Activated CD8-positive, alpha-beta memory T cell treated with anti-CD3 and anti-CD28 coated beads, Interleukin-2, amount 10 ng/mL, durations not matched to agents 7 days and 5 days (primary cell): Measurements from ENCODE around the gene TMEM87A. TPM values are rescaled to one million over a fixed set of nuclear protein-coding genes. Genes with fewer than 3 reads are reported as not detected.

Experiments
- ATAC-seq: fragments of 150-1000 bp; cut with Tn5 transposase; one replicate; pipeline ENCODE4 v1.10.0; 2021; ENCODE audit warnings: moderate library complexity
- CTCF ChIA-PET: fragments of 350-600 bp; sonication (Branson Sonifier 250); formaldehyde crosslinking; loops from one replicate; lab custom pipeline; 2021; ENCODE audit warnings: antibody characterized with exemption; lab: Charles Lee
- DNase-seq: peaks from one replicate; pipeline ENCODE4 v3.0.0-alpha.2; 2020
- H3K27ac Mint-ChIP-seq: one replicate; pipeline ENCODE4 v1.8.0; 2021; ENCODE audit warnings: mild to moderate bottlenecking, mixed read lengths
- H3K27me3 Mint-ChIP-seq: one replicate; pipeline ENCODE4 v1.8.0; 2021; ENCODE audit warnings: mixed read lengths
- H3K36me3 Mint-ChIP-seq: one replicate; pipeline ENCODE4 v1.8.0; 2021; ENCODE audit warnings: mild to moderate bottlenecking, mixed read lengths
- H3K4me1 Mint-ChIP-seq: one replicate; pipeline ENCODE4 v1.8.0; 2021; ENCODE audit warnings: mixed read lengths
- H3K4me3 Mint-ChIP-seq: one replicate; pipeline ENCODE4 v1.8.0; 2021; ENCODE audit warnings: mild to moderate bottlenecking, moderate library complexity, mixed read lengths
- H3K9me3 Mint-ChIP-seq: one replicate; pipeline ENCODE4 v1.8.0; 2022; ENCODE audit warnings: low read depth, mixed read lengths
- total RNA-seq, 2 experiments: library from RNA; stranded (reverse); gene quantifications; one replicate each; pipeline ENCODE4 v1.2.3, GENCODE V29; 2021

Gene TMEM87A
- total RNA-seq, 2 experiments from 2014 or later = 30.7 to 36.1 TPM

GRCh38 chr15:42210696-42211095 is 62.5 kb downstream of the TMEM87A start:
- Mint-ChIP-seq H3K27me3 (no peaks in the 10 kb centered on the region), H3K4me1 (peaks cover 30% of the 10 kb centered on the region), H3K4me3 (no peak overlapping the region), H3K27ac (no peak overlapping the region), H3K9me3 (no peaks in the 10 kb centered on the region), H3K36me3 (peaks cover 22% of the 10 kb centered on the region)
- no peak for DNase-seq
- CTCF ChIA-PET = no interaction called here
- no peak for ATAC-seq

DNA sequence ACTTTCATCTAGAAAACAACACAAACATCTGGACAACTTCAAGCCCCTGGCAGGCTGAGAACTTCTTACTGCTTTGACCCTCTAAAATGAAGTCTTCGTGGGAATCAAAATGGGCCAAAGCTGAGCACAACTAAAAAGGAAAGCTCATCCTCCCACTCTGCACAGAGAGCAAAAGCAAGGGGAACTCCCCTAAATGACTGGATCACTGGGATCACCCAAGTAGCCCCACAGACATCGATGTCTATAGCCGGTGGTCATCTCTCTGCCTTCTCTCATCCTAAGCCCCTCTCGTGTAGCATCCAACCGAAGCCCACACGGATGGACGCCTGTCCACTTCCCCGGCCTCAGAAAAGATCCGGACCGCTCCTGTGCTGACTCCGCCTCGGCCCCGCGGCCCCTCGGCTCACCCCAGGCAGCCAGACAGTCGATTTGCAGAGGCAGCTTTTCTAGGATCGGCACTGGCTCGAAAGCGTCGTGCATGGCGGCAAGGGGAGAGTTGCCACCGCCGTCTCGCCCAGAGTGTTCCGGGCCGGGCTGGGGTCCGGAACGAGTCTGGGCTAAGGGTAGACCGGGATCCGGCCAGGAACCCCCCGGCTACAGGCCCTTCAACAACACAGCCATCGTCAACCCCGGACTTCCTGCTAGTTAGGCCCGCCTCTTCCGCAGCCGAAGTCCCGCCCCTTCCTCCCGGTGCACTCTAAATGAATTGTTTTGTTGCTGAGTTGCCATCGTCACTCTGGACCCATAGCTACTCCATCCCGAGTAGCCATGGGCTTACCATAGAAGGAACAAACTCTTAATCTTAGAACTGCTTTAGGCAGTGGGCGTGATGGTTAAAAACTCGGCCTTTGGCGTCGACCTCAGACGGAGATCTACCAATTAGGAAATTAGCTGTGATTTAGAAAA is 65.3 kb downstream of the TMEM87A start, which contains the start of gene VPS39:
VPS39 (minus strand) TSS at position 631 of the 906 bp plus-strand sequence; CDS start at position 480, 151 bp downstream.
- H3K4me1 Mint-ChIP-seq = peaks cover 33% of the 10 kb centered on the region
- H3K4me3 Mint-ChIP-seq = peak within 1 kb of the TSS; percentile 96
- peak; percentile 92 for DNase-seq
- H3K27ac Mint-ChIP-seq = peak within 1 kb of the TSS; percentile 91
- H3K27me3 Mint-ChIP-seq = no peaks in the 10 kb centered on the region
- H3K9me3 Mint-ChIP-seq = no peaks in the 10 kb centered on the region
- H3K36me3 Mint-ChIP-seq = peaks cover 19% of the 10 kb centered on the region
- CTCF ChIA-PET = interaction anchor here (0.9 to 1.4 kb wide), 2 partner anchors 8 to 18 kb away, joined by 3 to 4 read pairs; no protein-coding TSS in a partner anchor
- peak; percentile 99 for ATAC-seq

GRCh38 chr15:42206406-42206805 is 66.8 kb downstream of the TMEM87A start:
- peaks cover 18% of the 10 kb centered on the region for H3K36me3 Mint-ChIP-seq
- ATAC-seq (no peak), DNase-seq (no peak)
- CTCF ChIA-PET = no interaction called here
- no peaks in the 10 kb centered on the region for H3K27me3 Mint-ChIP-seq
- H3K9me3 Mint-ChIP-seq = no peaks in the 10 kb centered on the region
- no peak overlapping the region for H3K27ac Mint-ChIP-seq
- peaks cover 33% of the 10 kb centered on the region for H3K4me1 Mint-ChIP-seq
- peak overlapping the region; percentile 96 for H3K4me3 Mint-ChIP-seq

- Mint-ChIP-seq H3K27me3 (no peaks in the 10 kb centered on the region), H3K4me3 (no peak overlapping the region)
- ATAC-seq = no peak
Observed at GRCh38 chr15:42203891-42204290, 69.3 kb downstream of the TMEM87A start.

DNA sequence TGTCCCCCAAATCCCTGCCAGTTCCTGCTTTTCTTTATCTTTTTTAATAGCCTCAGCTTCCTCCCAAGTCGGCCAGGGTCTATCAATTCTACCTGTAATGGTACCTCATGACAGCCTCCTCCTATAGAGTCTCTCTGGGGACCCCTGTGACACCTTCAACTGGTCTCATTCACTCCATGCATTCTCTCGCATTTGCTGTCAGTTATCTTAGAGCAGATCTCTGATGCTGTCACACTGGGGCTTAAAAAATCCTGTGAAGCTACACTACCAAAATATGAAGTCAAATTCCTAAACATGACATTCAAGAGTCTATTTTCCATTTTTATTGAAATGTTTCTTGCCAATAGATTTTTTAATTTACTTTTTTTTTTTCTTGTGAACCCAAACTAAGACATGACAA is 70.6 kb downstream of the TMEM87A start:
- Mint-ChIP-seq H3K9me3 (no peaks in the 10 kb centered on the region), H3K36me3 (peaks cover 12% of the 10 kb centered on the region), H3K4me1 (peaks cover 24% of the 10 kb centered on the region), H3K27ac (no peak overlapping the region), H3K4me3 (no peak overlapping the region), H3K27me3 (no peaks in the 10 kb centered on the region)
- CTCF ChIA-PET = no interaction called here
- DNase-seq (no peak), ATAC-seq (no peak)

More at GRCh38 chr15:42203891-42204290, 69.3 kb downstream of the TMEM87A start:
- H3K9me3 Mint-ChIP-seq = no peaks in the 10 kb centered on the region
- CTCF ChIA-PET = no interaction called here
- no peak overlapping the region for H3K27ac Mint-ChIP-seq
- no peak for DNase-seq
- H3K36me3 Mint-ChIP-seq = peaks cover 9% of the 10 kb centered on the region
- peaks cover 30% of the 10 kb centered on the region for H3K4me1 Mint-ChIP-seq

GRCh38 chr15:42201801-42202200 is 71.4 kb downstream of the TMEM87A start:
- H3K36me3 Mint-ChIP-seq = peaks cover 19% of the 10 kb centered on the region
- H3K4me1 Mint-ChIP-seq = peaks cover 16% of the 10 kb centered on the region
- CTCF ChIA-PET = no interaction called here
- DNase-seq (no peak), ATAC-seq (no peak)
- no peaks in the 10 kb centered on the region for H3K27me3 Mint-ChIP-seq
- no peak overlapping the region for H3K4me3 Mint-ChIP-seq
- no peaks in the 10 kb centered on the region for H3K9me3 Mint-ChIP-seq
- H3K27ac Mint-ChIP-seq = no peak overlapping the region

DNA sequence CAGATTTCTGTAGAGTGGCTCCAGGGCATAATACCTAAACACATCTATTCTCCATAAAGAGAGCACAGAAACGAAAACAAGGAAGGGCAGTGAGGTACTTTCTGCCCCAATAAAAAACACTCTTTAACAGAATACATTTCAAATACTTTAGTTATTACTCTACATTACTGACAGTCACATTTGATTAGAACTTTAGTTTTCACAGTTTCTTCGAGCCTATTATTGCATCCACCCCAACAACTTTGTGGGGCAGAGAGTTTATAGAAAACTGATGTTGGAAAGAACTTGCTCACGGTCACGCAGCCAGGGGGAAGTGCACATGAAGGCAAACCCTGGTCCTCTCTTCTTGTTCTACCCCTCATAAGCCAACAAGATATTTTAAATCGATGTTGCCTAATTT is 74.1 kb downstream of the TMEM87A start:
- no peak for ATAC-seq
- Mint-ChIP-seq H3K9me3 (no peaks in the 10 kb centered on the region), H3K4me3 (no peak overlapping the region), H3K27me3 (no peaks in the 10 kb centered on the region), H3K27ac (no peak overlapping the region), H3K4me1 (peaks cover 3% of the 10 kb centered on the region), H3K36me3 (peaks cover 31% of the 10 kb centered on the region)
- CTCF ChIA-PET = no interaction called here
- no peak for DNase-seq

GRCh38 chr15:42198516-42198915 is 74.7 kb downstream of the TMEM87A start:
- Mint-ChIP-seq H3K9me3 (no peaks in the 10 kb centered on the region), H3K4me1 (peaks cover 4% of the 10 kb centered on the region), H3K27me3 (no peaks in the 10 kb centered on the region), H3K36me3 (peaks cover 28% of the 10 kb centered on the region), H3K27ac (no peak overlapping the region), H3K4me3 (no peak overlapping the region)
- DNase-seq (no peak), ATAC-seq (no peak)
- CTCF ChIA-PET = no interaction called here

DNA sequence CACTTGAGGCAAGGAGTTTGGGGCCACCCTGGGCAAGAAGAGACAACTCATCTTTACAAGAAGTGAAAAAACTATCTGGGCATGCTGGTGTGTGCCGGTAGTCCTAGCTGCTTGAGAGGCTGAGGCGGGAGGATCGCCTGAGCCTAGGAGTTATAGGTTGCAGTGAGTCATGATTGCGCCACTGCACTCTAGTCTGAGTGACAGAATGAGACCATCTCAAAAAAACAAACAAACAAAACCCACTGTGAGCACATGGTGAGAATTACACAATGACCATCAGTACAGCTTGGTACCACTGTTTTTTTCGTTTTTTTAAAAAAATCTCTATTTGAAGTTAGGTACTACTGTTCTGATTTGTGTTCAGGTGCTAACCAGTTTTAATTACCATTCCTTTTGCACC is 78.7 kb downstream of the TMEM87A start:
- Mint-ChIP-seq H3K4me3 (no peak overlapping the region), H3K36me3 (peaks cover 38% of the 10 kb centered on the region), H3K4me1 (peaks cover 28% of the 10 kb centered on the region), H3K27ac (no peak overlapping the region), H3K27me3 (no peaks in the 10 kb centered on the region), H3K9me3 (no peaks in the 10 kb centered on the region)
- CTCF ChIA-PET = no interaction called here
- DNase-seq (no peak), ATAC-seq (no peak)

- DNase-seq = no peak
- Mint-ChIP-seq H3K36me3 (peaks cover 42% of the 10 kb centered on the region), H3K4me1 (peaks cover 28% of the 10 kb centered on the region), H3K9me3 (no peaks in the 10 kb centered on the region), H3K27ac (no peak overlapping the region), H3K27me3 (no peaks in the 10 kb centered on the region), H3K4me3 (no peak overlapping the region)
- no peak for ATAC-seq
- CTCF ChIA-PET = interaction anchor here (0.7 to 1.0 kb wide), 2 partner anchors 9 to 195 kb away, joined by 3 to 4 read pairs; no protein-coding TSS in a partner anchor
Observed at GRCh38 chr15:42193383-42193782, 79.8 kb downstream of the TMEM87A start.

DNA sequence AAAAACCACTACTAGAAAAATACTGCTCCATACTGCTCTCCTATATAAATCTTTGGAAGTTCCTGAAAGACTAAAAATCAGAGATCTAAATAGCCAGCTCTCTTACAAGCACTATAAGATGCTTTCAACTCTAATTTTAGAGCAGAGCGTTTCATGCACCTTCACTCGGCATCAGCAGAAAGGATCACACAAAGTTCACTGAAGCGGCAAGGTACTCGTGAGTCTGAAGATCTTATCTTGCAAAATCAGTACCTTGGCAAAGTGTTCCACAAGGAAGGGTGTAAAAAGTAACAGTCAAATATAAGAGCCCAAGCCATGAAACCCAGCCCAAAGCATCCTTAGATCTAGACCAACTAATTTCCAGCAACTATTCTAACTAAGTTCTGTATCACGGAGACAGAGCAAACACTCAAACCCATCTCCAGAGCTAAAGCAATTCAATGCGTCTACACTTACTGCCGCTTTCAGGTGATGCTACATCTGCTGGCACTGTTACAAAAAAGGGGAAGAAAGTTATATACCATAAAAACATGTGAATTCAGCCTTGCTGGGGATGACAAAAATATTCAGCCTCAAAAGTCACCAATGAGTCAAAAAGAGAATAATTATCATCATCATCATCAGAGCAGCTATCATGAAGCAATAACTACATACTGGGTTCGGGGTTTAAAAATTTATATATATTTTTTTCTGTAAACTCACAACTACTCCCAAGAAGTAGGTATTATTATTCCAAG is 81.5 kb downstream of the TMEM87A start:
- peaks cover 43% of the 10 kb centered on the region for H3K36me3 Mint-ChIP-seq
- no peak overlapping the region for H3K27ac Mint-ChIP-seq
- no peaks in the 10 kb centered on the region for H3K9me3 Mint-ChIP-seq
- DNase-seq = no peak
- ATAC-seq = no peak
- no peak overlapping the region for H3K4me3 Mint-ChIP-seq
- no peaks in the 10 kb centered on the region for H3K27me3 Mint-ChIP-seq
- peaks cover 28% of the 10 kb centered on the region for H3K4me1 Mint-ChIP-seq
- CTCF ChIA-PET = interaction anchor here (1.1 kb wide), 1 partner anchor 209 kb away, joined by 3 read pairs; no protein-coding TSS in a partner anchor

GRCh38 chr15:42190370-42190769 is 82.9 kb downstream of the TMEM87A start:
- H3K27ac Mint-ChIP-seq = peak overlapping the region; percentile 60
- H3K36me3 Mint-ChIP-seq = peaks cover 41% of the 10 kb centered on the region
- H3K4me3 Mint-ChIP-seq = no peak overlapping the region
- H3K27me3 Mint-ChIP-seq = no peaks in the 10 kb centered on the region
- CTCF ChIA-PET = interaction anchor here (0.8 kb wide), 1 partner anchor 18 kb away, joined by 3 read pairs; the partner anchor contains the start of gene VPS39
- DNase-seq = no peak
- peaks cover 28% of the 10 kb centered on the region for H3K4me1 Mint-ChIP-seq
- no peak for ATAC-seq
- no peaks in the 10 kb centered on the region for H3K9me3 Mint-ChIP-seq

DNA sequence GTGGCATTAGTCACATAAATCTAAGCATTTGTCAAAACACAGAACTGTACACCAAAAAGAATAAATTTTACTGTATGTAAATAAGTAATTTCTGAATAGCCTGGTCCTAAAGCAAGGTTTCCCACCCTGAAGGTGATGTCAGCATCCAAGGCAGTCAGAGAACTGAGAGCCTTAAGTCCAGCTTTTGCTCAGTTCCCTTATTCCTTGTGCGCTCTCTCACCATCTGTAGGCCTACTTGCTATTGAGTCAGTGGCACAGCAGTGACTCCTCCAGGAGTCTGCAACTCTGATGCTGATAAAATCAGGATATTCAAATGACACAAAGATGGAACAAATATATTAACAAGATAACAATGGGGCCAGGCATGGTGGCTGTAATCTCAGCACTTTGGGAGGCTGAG is 87.4 kb downstream of the TMEM87A start:
- Mint-ChIP-seq H3K27me3 (no peaks in the 10 kb centered on the region), H3K36me3 (peaks cover 46% of the 10 kb centered on the region), H3K4me1 (peaks cover 9% of the 10 kb centered on the region), H3K27ac (no peak overlapping the region), H3K9me3 (no peaks in the 10 kb centered on the region), H3K4me3 (no peak overlapping the region)
- CTCF ChIA-PET = no interaction called here
- DNase-seq = no peak
- ATAC-seq = no peak
